Pancreas (tissue), 10 donors: ENCODE data around the gene SCGB1D4. TPM values are rescaled to one million over a fixed set of nuclear protein-coding genes. Genes with fewer than 3 reads are reported as not detected.
"Not testable (repeated sequence)": the region's sequence is repeated elsewhere in the genome, so short reads cannot be mapped to it uniquely, and the experiment has no call there.

Source experiments
- ATAC-seq, 4 donors: fragments of 200-7000 bp; cut with Tn5 transposase; one replicate each; pipeline versions ENCODE4 v1.8.0 to v1.9.1; 2020; ENCODE audit warnings: mild to moderate bottlenecking in 4 of 4, moderate library complexity in 4 of 4
- DNase-seq, 6 donors: peaks; one replicate each; pipeline ENCODE4 v3.0.0-alpha.2; 2020
- FAIRE-seq: peaks from 2 replicates; lab custom pipeline; 2012; peaks lifted over from hg19 to GRCh38; lab: Jason Lieb, UNC
- H3K27ac ChIP-seq, 4 donors: fragments of 200-600 bp; sonication (generic); 1 replicate in 3 of 4; 2 replicates in 1 of 4; pipeline versions ENCODE4 v1.5.0 to v1.8.0; 2020
- H3K27me3 ChIP-seq, 4 donors: fragments of 200-600 bp; one replicate each; pipeline ENCODE4 v1.8.0; 2021
- H3K36me3 ChIP-seq, 3 donors: fragments of 200-600 bp; sonication (generic) in 1 of 3; one replicate each; pipeline versions ENCODE4 v1.5.0 to v1.8.0; 2020 to 2021
- H3K4me1 ChIP-seq, 3 donors: fragments of 200-600 bp; one replicate each; pipeline ENCODE4 v1.8.0; 2021
- H3K4me3 ChIP-seq, 4 donors: fragments of 200-600 bp; sonication (generic) in 2 of 4; one replicate each; pipeline versions ENCODE4 v1.5.0 to v1.8.0; 2020 to 2021
- H3K9me3 ChIP-seq, 4 donors: fragments of 200-600 bp; one replicate each; pipeline ENCODE4 v1.8.0; 2021
- WGBS, 2 donors: extraction: QIAGEN DNeasy Blood & Tissue Kit; methylation state at CpG; one replicate each; pipeline ENCODE4 v1.1.7; 2013; 5-methylcytosine and 5-hydroxymethylcytosine counted together
- intact Hi-C, 3 donors: fragments of 100-400 bp; cut with DNase I; formaldehyde crosslinking; loops; one replicate each; pipeline versions ENCODE4 v1.11.1 to v1.14.2; 2022
- polyA plus RNA-seq, 2 donors: library from polyadenylated mRNA; stranded (reverse); fragments of 200-250 nt; gene quantifications; one replicate each; pipeline ENCODE4 v1.2.3, GENCODE V29; 2013
- total RNA-seq, 6 donors: library from RNA; stranded (reverse); fragmentation: NEBNext Ultra II Directional in 4 of 6; extraction: Animal tissue kit (Norgen Biotek cat#: 25700) in 4 of 6; gene quantifications; one replicate each; pipeline versions ENCODE4 v1.2.1 to v1.2.4, GENCODE V29; 2021 to 2023
- TF ChIP-seq, protein P1 (sequence below), 4 donors: fragments of 200-600 bp; sonication (generic) in 3 of 4; IDR thresholded peaks; one replicate each; pipeline versions ENCODE4 v1.5.0 to v1.8.0; 2021; ENCODE audit warnings: antibody characterized with exemption in 4 of 4
- donor health status: healthy with polysubstance abuse.
- donor health status: DM: no; HTN: no; CAD: no; lungs with moderate emphysema.
- donor health status: DM: no; HTN: no; CAD: no.
- donor health status: control.
- donor health status: control.
- donor health status: Bipolar disorder and iron deficiency.
- donor health status: DM: yes; HTN: yes; CAD: no.
- donor health status: DM: no; HTN: no; CAD: no.
- donor health status: DM: no; HTN: no; CAD: no.
- donor health status: DM: yes; HTN: yes; CAD: no.

The SCGB1D4 gene
- total RNA-seq (not detected), polyA plus RNA-seq (not detected)

DNA sequence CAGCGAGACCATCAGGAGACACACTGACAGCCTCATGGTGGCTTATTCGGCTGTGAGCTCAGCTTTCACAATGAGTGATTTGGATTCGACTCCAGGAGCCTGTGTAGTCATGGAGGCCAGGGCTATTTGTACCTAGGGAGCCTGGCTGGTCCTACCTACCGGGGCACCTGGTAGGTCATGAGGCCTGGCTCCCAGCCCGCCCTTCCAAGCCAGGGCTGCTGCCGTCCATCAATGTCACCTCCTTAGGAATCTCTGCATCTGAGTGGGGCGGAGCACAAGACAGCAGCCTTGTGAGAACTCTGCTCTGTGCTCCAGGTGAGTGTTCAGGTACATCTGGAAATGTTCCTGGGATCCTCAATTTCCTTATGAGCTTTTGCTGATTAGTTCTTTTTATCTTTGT lies at the start of gene SCGB1D4:
Gene SCGB1D4 (minus strand): TSS at position 101 of the 400 bp plus-strand sequence. CDS start 65 bp downstream, at position 36.
- no peak for FAIRE-seq
- no peak for DNase-seq
- H3K4me1 ChIP-seq: no peaks in the 10 kb centered on the region
- TF ChIP-seq, protein P1, sequence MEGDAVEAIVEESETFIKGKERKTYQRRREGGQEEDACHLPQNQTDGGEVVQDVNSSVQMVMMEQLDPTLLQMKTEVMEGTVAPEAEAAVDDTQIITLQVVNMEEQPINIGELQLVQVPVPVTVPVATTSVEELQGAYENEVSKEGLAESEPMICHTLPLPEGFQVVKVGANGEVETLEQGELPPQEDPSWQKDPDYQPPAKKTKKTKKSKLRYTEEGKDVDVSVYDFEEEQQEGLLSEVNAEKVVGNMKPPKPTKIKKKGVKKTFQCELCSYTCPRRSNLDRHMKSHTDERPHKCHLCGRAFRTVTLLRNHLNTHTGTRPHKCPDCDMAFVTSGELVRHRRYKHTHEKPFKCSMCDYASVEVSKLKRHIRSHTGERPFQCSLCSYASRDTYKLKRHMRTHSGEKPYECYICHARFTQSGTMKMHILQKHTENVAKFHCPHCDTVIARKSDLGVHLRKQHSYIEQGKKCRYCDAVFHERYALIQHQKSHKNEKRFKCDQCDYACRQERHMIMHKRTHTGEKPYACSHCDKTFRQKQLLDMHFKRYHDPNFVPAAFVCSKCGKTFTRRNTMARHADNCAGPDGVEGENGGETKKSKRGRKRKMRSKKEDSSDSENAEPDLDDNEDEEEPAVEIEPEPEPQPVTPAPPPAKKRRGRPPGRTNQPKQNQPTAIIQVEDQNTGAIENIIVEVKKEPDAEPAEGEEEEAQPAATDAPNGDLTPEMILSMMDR (IDR thresholded peaks at IDR 0.05): no peak
- no peaks in the 10 kb centered on the region for H3K27me3 ChIP-seq
- 56 to 59% methylated on average over 7 of the region's 7 CpGs for WGBS, 2 donors
- no peak within 1 kb of the TSS for H3K4me3 ChIP-seq
- intact Hi-C loops: no loop called here
- no peak within 1 kb of the TSS for H3K27ac ChIP-seq
- ATAC-seq: no peak
- no peaks in the 10 kb centered on the region for H3K36me3 ChIP-seq
- no peaks in the 10 kb centered on the region for H3K9me3 ChIP-seq

- Histone ChIP-seq H3K9me3 (no peaks in the 10 kb centered on the region), H3K36me3 (no peaks in the 10 kb centered on the region), H3K4me1 (peaks cover 0 to 1% (median under 1%) of the 10 kb centered on the region in 3 donors), H3K27ac (no peak overlapping the region), H3K4me3 (no peak overlapping the region), H3K27me3 (no peaks in the 10 kb centered on the region)
- DNase-seq (no peak), FAIRE-seq (no peak), ATAC-seq (no peak)
- TF ChIP-seq, protein P1 (IDR thresholded peaks at IDR 0.05): no peak
- intact Hi-C loops: no loop called here
- WGBS, 2 donors: 81 to 84% methylated on average over 6 of the region's 6 CpGs
These were observed 47.0 kb upstream of the SCGB1D4 start for GRCh38 chr11:62345861-62346260.

DNA sequence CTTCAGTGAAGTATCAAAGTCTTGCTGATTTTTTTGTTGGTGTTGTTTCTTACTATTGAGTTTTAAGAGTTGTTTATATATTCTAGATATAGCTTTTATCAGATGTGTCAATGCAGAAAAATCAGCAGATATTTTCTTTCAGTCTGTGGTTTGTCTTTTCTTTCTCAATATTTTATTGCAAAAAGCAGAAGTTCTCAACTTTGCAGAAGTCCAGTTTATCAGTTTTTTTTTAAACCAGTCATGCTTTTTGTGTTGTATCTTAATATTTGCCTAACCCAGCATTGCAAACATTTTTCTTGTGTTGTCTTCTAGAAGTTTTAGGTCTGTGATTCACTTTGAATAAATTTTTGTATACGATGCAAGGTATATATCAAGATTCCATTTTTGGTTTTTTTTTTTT lies 45.3 kb upstream of the SCGB1D4 start:
- TF ChIP-seq, protein P1 (IDR thresholded peaks at IDR 0.05): no peak
- peaks cover 0 to 12% (median 10%) of the 10 kb centered on the region in 3 donors for H3K4me1 ChIP-seq
- H3K36me3 ChIP-seq: no peaks in the 10 kb centered on the region
- ATAC-seq (no peak), DNase-seq (no peak), FAIRE-seq (no peak)
- 81 to 95% methylated on average over 1 of the region's 1 CpG for WGBS, 2 donors
- no peaks in the 10 kb centered on the region for H3K27me3 ChIP-seq
- H3K27ac ChIP-seq: no peak overlapping the region
- H3K4me3 ChIP-seq: no peak overlapping the region
- intact Hi-C loops: no loop called here
- no peaks in the 10 kb centered on the region for H3K9me3 ChIP-seq

- intact Hi-C loops, H3K27me3 ChIP-seq, H3K27ac ChIP-seq, H3K36me3 ChIP-seq, H3K9me3 ChIP-seq, FAIRE-seq, DNase-seq, H3K4me3 ChIP-seq, ATAC-seq: not testable (repeated sequence)
- H3K4me1 ChIP-seq: peaks cover 0 to 12% (median 10%) of the 10 kb centered on the region in 3 donors
- 94 to 96% methylated on average over 7 of the region's 7 CpGs for WGBS, 2 donors
These were observed 44.8 kb upstream of the SCGB1D4 start for GRCh38 chr11:62343646-62344190.

DNA sequence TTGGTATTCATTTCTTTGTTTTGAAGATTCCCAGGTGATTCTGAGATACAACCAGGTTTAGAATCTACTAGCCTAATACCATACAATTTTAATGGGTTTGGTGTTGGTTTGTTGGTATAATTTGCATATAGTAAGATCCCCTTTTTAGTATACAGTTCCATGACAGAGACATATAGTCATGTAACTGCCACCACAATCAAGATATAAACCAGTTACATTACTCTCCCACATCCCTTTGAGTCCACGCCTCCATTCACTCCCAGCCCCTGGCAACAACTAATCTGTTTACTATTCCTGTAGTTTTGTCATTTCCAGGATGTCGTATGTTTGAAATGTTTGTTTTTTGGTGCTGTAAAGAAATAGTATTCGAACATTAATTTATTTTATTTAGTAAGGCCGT lies 42.7 kb upstream of the SCGB1D4 start:
- no peak for ATAC-seq
- WGBS, 2 donors: 66 to 72% methylated on average over 4 of the region's 4 CpGs
- H3K27ac ChIP-seq: no peak overlapping the region
- H3K4me3 ChIP-seq: no peak overlapping the region
- intact Hi-C loops: no loop called here
- no peaks in the 10 kb centered on the region for H3K9me3 ChIP-seq
- no peaks in the 10 kb centered on the region for H3K36me3 ChIP-seq
- no peak for FAIRE-seq
- no peaks in the 10 kb centered on the region for H3K27me3 ChIP-seq
- H3K4me1 ChIP-seq: peaks cover 0 to 13% (median 12%) of the 10 kb centered on the region in 3 donors
- TF ChIP-seq, protein P1 (IDR thresholded peaks at IDR 0.05): no peak
- no peak for DNase-seq
